Heart left ventricle (tissue), 13 donors: ENCODE data around the gene SSBP4.

Experiments used
- CTCF ChIP-seq, 12 donors: fragments of 200-600 bp; sonication (generic) in 4 of 12; IDR thresholded peaks; one replicate each; pipeline versions ENCODE4 v1.5.0 to v1.8.0; 2018 to 2022; ENCODE audit warnings: antibody characterized with exemption in 12 of 12, mild to moderate bottlenecking in 5 of 12
- POLR2A ChIP-seq, 2 donors: fragments of 450-650 bp; IDR thresholded peaks; one replicate each; pipeline ENCODE4 v1.6.1; 2017; ENCODE audit warnings: antibody characterized with exemption in 2 of 2, mild to moderate bottlenecking in 2 of 2, moderate library complexity in 2 of 2
- donor health status: ischemic (EF 13 %, LVEDD 7.1; RV severe dilation, severe dysfunction).
- donor health status: DM: no; HTN: yes; CAD: no.
- donor health status: DM: no; HTN: no; CAD: no.
- donor health status: ischemic (EF 25% LVEDD 6.9; RV normal size, moderate dysfunction).
- donor health status: ischemic (EF 25% LVEDD 5.7; RV mildly dilated, moderate dysfunction).
- donor health status: ischemic (EF 35%, LVEDD 5.7; RV mildly dilated, moderate dysfunction).
- donor health status: nonischemic (EF 11% LVEDD 7.7; RV severe dilation, severe dysfunction).
- donor health status: DM: yes; HTN: yes; CAD: no.
- donor health status: PGD.
- donor health status: ischemic (EF 29% LVEDD 5.4; RV normal size, mild dysfunction).
- donor health status: nonischemic (EF 23%, LVEDD 6.1; RV moderate dilation, normal function).

GRCh38 chr19:18416778-18417249, 2.4 kb upstream of the SSBP4 start:
- TF ChIP-seq CTCF (IDR thresholded peaks at IDR 0.05) (no peak), POLR2A (IDR thresholded peaks at IDR 0.05) (no peak)
